C4-2B (cell line): ENCODE results near the gene RTEL1.

Experiments
- ZFX ChIP-seq: fragments of 450-650 bp; IDR thresholded peaks from 2 replicates; pipeline ENCODE4 v1.6.1; 2017
- TF ChIP-seq, protein P1 (sequence below): fragments of 450-650 bp; conservative IDR thresholded peaks from 2 replicates; pipeline ENCODE4 v1.5.1; 2017; ENCODE audit warnings: mild to moderate bottlenecking

DNA sequence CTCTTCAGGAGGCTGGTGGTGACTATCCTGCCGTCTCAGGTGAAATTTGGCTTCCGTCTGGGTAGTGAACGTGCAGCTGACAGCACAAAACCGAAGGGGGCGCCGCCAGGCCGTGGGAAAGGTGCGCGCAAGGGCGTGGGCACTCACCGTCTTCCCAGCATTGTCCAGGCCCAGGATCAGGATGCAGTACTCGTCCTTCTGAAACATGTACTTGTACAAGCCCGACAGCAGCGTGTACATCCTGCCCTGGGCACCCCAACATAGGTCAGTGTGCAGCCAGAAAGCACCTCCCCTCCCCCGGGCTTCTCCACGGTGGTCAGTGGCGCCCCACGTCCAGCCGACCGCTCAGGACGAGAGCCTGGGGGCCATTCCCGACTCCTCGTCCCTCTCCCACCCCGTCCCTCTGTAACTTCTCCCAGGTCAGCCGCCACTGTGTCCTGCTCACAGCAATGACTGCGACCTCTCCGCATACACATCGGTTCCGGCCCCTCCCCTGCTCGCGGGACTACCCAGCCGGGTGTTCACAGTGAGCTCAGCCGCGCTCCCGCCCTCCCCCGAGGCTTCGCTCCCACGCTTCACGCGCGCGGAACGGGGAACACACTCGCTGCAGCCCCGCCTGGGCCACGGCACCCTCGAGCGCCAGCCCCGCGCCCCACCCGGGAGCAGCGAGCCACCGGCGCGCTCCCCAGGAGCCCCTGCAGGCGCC is 48.9 kb downstream of the RTEL1 start:
- TF ChIP-seq, protein P1, sequence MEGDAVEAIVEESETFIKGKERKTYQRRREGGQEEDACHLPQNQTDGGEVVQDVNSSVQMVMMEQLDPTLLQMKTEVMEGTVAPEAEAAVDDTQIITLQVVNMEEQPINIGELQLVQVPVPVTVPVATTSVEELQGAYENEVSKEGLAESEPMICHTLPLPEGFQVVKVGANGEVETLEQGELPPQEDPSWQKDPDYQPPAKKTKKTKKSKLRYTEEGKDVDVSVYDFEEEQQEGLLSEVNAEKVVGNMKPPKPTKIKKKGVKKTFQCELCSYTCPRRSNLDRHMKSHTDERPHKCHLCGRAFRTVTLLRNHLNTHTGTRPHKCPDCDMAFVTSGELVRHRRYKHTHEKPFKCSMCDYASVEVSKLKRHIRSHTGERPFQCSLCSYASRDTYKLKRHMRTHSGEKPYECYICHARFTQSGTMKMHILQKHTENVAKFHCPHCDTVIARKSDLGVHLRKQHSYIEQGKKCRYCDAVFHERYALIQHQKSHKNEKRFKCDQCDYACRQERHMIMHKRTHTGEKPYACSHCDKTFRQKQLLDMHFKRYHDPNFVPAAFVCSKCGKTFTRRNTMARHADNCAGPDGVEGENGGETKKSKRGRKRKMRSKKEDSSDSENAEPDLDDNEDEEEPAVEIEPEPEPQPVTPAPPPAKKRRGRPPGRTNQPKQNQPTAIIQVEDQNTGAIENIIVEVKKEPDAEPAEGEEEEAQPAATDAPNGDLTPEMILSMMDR: no peak; the same call in 1 of the 2 replicates
- no peak for TF ChIP-seq ZFX
